ENCODE measurements around the gene PGS1.
A peak's percentile ranks its signal among the peaks of the same experiment; 100 is the strongest.

PGS1 gene

DNA sequence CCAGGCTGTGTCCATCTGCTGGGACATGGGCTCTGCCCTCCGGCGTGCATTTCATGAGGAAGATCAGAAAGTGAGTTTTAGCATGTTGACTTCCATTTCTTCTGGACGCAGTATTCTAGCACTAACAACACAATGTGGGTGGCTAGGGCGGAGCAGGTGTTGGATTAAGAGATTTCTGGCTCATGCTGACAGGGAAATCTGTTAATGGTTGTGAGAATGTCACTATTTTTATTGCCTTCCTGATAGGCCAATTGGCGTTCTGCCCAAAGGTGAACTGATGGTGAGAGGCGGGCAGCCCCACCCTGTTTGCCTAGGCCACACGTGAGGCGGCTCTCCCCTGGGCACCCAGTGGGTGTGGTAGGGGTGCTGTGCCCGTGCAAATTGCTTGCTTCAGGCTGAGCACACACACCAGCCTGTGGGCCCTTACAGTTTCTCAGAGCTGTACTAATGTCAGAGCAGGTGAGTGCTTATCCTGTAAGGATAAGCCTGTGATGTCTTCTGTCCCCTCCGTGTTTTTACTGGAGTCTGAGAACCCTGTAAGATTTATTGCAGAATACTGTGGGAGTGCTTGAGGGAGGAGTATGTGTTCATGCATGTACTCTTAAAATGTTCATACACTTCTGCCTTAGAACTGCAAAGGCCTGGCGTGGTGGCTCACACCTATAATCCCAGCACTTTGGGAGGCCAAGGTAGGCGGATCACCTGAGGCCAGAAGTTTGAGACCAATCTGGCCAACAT, 30.9 kb downstream of the PGS1 start:
- no peak for DNase-seq

DNA sequence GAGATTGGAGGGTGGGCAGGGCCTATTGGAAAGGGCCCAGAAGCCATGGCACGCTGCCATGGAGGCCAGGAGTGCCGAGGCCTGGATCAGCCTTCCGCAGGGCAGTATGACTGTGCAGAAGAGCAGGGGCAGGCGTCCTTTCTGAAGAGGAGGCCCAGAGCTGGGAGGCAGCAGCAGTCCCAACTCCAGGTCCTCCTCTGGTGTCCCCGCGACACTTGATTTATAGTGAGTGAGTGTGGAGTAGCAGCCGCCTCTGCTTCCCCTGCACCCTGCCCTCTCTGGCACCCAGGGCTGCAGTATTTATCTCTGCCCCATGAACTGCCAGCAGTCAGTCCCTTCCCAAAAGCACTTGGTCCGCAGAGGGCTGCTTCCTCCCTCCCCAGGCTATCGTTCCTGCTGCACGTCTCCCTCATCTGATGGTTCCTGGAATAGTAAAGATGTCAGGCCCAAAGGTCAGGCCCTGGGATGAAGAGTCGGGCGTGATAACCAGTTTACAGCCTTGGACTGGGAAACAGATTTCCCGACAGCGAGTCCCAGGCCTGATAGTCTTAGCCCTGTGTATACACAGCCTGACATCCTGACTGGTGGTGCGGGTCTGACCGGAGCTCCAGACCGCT, 32.9 kb downstream of the PGS1 start:
- no peak for DNase-seq

DNA sequence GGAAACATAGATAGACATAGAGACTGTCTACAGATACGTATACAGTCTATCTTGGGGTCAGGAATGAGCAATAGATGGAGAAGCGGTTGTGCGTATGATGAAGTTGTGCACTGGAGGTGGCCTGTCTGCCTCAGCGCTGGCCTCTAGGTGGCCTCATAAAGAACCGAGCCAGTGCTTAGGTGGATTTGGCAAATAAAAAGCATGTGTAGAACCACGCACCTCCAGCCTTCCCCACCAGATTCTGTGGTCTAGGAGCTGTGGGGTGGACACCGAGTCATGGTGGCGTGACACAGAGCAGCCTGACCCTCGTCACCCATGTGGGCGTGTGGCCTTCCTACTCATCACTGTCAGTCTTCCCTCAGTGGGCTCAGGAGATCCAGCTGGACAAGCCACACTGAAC, 34.0 kb downstream of the PGS1 start:
- peak; percentile 60 for DNase-seq

DNA sequence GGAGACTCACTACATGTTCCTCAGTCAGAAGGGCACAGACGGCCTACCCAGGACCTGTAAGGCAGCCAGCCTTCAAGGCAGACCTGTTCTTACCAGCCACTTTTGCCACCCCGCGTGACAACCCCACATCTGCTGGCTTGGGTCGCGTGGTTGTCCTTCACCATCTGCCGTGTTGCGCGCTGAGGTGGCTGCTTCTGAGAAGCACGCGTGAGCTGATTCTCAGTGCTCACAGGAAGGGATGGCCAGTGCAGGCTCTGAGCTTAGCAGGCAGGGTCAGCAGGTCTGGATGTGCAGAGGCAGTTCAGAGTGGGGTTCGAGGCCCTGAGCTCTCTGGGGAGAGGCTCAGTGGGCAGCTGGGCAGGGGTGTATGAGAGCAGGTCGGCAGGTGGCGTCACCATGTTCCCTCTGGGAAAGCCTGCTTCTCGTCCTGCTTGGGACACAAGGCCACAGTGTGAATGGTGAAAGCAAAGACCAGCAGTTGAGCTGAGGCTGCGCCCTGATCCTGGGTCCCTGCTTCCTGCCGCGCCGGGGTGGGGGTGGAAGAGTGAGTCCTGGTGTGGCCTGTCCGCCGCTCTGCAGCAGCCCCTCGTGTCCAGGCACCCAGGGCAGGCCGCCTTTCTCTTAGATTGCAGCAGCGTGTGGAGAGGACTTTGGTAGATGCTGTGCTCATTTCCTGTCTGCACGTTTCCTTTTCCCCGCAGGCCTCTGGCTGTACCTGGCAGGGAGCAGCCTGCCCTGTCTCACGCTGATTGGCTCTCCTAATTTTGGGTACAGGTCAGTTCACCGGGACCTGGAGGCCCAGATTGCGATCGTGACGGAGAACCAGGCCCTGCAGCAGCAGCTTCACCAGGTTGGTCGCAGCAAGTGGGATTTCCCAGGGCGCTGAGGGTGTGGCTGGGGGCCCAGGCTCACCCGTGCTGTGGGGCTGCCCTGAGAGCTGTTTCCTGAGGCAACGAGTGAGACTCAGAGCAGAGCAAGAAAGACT, 36.0 kb downstream of the PGS1 start:
- DNase-seq: peak; percentile 79

DNA sequence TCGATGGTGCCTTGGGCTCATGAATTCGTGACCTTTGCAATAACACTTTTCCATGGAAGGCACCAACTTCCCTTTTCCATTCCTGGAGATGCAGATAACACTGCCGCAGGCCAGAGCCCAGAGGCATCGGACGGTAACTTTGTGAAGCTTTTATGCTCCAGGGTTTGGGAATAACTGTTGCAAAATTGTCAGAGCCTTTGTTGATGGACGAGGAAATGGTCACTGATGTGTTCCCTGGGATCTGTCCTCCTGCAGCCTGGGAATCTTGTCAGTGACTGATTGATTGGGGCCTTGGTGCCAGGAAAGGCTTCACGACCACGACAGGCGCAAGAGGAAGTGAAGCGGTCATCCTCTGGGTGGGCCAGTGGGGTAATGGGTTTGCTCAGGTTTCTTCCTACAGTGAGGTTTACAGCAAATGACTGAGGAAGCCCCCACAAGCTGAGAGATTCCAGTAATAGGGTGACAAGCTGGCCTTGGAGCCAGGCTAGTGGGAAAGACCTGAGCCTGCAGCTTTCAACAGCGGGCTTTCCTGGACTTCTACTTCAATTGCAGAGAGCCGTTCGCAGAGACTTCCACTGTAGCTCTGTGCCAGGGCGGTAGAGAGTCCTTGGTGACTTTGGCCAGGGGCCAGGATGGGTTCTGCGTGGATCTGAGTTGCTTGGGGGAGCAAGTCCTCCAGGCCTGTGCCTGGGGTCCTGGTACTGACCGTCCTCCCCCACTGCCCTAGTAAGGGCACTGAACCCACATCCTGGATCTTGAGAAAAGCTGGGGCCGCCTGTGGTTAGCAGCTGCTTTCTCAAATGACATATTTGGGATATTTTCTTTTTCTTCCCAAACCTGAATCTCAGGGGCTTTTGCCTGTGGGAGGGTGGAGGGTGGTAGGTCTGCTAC, 37.6 kb downstream of the PGS1 start:
- DNase-seq: no peak

DNA sequence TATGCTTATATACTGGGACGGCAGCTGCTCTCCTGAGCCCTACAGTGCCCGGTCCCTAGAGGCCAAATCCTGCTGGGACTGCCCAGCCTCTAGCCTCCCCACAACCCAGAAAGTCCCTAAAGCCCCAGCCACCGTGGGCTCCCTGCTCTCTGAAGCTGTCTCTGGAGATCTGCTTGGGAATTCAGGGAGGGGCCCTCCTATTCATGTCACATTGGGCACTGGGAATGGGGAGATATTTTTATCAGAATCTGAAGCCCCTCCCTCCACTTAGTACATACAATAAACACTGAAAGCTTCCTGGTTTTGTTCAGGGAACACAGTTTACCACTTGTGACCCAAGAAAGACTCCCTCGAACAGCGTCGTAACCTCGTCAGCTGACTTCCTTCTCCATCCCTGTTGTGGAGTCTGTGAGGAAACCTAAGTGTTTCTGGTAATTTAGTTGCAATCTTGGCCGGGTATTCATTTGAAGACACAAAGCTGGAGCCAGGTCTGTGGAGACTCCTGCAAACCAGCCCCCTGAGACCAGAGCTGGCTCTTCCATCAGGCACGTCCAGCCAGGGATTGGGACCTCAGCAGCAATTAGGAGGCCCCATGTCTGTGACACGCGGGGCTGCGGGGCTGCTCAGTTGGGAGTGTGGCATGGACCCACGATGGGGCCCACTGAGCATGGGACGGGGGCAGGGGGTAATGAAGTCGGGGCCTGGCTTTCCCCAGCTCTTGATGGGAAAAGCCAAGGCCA, 38.5 kb downstream of the PGS1 start:
- no peak for DNase-seq

DNA sequence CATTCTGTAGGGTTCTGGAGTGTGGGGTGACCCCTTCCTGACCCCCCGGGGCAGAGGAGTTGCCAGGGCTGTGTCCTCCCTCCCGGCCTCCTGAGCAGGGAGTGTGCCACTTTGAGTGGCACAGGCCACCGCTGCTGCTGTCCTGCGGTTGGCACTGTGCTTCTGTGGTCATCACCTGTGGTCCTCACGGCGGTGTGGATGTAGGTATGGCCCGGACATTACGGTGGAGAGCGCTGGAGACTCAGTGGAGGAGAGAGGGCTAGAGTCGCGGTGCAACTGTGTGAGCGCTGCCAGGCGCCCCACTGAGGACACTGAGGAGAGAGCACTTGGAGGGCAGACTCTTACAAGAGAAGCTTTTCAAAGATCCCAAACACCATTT, 39.1 kb downstream of the PGS1 start:
- DNase-seq: no peak

DNA sequence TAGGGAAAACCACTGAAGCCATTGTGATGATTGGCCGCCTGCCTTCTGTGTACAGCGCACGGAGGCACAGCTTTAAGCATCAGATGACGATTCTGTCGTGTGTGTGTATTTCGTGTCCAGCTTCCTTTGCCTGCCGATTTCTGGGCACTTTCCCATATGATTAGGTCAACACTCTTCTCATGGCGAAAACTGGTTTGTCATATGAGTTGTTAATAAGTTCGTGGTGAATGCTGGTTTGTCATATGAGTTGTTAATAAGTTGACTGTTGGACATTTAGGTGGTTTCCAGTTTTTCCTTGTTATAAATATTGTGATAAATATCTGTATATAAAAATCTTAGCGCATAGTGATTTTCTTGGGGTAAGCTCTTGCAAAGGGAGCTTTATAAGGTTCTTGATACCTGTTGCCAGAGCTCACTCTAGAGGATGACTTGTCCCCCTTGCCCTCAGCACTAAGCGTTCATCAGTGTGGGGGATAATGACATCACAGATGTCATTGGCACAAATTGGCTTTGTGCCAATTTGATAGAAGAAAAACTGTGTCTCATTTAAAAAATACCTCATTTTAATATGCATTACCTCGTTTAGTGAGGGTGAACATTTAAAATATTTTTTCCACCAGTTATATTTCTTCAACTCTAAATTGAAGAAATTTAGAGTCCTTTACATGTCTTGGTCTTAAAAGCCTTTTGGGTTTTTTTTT, 40.0 kb downstream of the PGS1 start:
- no peak for DNase-seq

DNA sequence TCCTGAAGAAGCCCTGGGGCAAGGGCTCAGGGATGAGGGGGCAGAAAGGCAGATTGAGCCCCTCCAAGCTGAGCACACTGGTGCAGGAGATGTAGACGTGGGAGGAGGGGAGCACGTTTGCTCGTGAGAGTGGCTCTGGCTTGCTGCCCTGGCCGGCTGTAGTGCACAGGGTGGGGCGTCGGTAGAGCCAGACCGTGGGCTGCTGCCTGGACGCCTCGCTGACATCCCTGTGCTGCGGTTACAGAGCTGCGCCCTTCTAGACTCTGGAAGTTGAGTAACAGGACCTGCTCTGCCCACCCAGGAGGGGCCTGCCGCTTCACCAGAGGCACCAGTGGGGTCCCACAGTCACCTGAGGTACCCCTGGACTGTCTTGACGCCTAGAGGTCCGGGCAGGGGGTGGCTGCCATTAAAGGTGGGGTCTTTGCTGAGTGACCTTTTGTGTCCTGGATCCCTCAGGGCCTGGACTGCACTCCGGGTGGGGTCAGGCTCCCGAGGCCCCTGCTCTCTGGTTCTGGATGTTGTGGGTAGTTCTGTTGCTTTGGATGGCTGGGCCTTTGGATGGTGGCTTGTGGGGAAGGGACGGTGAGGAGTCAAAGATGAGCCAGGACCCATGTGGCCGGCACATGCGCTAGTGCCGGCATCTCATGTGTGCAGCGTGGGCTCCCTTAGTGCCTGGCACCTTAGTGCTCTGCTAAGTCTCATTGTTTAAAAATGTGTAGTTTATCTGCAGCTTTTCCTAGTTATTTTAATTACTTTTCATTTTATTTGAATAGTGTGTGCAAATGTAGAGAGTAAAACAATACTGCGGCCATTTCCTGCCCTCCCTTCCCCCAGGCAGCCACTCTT, 41.7 kb downstream of the PGS1 start:
- no peak for DNase-seq

DNA sequence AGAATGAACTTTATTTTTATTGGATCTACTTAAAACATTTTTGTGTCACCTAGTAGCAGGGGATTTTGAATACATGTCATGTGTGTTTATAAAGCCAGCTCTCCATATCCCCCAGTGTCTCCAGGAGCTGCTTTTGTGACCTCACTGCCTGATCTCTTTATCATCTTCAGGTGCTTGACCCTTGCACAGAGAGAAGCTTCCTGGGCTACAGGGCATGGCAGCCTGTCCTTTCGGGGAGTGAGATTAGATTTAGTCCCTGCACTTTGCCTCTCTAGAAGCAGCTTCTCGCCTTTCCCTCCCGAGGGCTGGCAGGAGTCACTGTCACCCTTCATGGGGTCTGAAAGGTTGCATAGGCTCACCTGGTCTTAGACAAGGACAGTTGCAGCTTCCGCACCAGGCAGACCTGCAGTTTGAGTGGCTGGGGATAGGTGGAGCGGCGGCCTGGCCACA, 42.7 kb downstream of the PGS1 start:
- no peak for DNase-seq

DNA sequence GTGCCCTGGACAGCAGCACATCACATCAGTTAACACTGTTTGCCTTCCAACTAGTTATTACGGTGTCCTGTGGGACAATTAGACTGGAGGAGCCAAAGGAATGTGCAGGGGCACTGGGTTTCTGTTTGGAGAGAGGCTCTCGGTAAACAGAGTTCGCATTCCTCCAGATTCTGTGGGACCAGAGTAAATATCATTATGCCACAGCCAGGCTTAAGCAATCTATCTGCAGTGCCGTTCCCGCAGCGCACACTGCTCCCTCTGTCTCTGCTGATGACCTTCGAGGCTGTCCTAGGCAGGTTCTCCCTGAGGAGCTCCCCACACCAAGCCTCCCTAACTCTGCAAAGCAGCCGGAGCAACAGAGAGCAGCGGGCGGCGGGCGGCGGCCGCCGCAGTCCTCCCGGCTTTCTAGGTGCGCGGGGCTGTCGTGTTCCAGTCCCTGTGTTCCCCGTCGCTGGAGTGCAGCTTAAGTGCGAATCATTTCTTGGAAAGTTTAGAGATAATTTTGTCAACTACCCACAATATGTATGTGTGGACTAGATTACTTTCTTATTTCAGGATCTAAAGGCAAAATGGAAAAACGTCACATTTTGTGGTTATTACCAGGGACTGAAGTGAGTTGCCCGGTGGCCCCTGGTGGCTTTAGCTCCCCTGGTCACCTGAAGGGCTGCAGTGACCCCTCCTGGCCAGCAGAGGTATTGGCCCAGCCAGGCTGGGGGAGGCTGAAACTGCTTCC, 43.3 kb downstream of the PGS1 start:
- peak; percentile 81 for DNase-seq

DNA sequence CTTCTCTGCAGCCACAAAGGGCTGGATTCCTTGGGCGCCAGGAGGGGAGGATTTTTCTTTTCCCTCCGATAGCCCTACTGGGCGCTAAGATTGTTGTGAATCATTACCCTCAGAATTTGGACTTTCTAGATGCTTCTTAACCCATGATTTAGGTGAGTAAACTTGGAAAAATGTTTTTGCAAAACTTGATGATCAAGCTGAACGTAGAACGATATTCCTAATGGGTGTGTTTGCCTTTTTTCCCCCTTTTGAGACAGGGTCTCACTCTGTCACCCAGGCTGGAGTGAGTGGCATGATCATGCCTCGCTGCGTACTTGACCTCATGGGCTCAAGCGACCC, 43.8 kb downstream of the PGS1 start:
- no peak for DNase-seq

DNA sequence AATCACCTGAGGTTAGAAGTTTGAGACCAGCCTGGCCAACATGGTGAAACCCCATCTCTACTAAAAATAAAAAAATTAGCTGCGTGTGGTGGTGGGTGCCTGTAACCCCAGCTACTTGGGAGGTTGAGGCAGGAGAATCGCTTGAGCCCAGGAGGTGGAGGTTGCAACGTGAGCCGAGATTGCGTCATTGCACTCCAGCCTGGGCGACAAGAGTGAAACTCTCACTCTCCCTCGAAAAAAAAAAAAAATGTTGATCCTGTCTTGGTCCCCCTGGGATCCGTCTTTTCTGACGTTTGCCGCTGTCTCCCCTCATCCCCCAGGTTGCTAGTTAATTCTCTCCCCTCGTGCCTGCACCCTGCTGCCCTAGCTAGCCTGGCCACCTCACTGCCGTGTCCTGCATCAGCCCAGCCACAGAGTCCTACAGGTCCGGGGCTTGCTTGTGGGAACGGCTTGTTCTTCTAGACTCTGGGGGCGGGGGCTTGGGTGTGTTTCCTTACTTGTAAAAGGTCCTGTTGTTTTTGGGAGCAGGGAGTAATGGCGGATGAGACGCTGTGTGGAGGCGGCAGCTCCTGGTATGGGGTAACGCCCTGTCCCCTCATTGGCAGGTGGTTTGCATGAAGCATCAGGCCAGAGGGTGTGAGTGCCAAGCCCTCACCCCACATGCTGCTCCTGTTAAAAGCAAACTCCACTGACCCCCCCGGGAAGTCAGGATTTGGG, 44.6 kb downstream of the PGS1 start:
- DNase-seq: no peak

DNA sequence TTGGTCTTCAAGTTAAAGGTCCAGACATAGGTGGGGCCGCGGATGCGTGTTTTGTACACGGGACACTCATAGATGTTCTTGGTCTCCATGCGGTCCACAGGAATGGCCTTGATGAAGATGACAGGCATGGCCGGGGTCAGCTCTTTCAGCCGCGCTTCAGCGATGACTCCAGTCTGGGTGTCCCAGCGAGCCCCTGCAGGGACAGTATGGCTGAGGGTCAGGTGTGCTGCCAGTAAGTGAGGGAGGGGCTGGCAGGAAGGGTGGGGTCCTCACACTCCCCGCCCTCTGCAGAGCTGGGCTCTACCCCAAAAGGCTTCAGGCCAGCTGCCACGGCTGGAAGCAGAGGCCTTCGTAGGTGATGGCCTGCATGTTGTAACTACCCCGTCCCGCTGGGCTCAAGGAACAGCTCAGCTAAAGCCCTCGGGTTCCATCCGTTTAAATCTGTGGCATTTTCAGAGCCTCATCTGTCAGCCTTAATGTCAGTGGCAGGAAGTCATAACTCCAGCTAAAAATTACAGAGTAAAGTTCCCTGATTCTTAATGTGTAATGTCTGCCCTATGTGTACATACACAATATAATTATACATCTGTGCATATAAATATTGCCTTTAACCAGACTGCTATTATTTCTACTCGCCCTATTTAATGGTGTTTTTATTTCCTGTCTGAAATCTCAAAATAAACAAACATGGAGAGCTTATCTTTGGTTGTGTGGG, 45.7 kb downstream of the PGS1 start:
- no peak for DNase-seq

DNA sequence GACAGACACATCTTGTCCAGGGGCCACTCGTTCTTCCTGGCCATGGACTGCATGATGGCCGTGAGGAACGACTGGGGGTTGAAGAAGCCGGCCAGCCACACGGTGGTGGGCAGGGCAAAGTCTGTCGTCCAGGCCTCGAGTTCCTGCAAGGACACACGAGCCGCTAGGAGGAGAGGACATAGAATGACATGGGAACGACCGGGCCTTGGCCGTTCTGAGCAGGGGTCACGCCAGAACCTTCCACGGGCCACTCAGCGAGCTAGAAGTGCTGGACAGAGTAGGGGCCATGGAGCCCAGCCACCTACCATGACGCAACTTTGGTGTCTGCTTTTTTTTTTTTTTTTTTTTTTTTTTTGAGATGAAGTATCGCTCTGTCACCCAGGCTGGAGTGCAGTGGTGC, 47.0 kb downstream of the PGS1 start:
- DNase-seq: no peak

DNA sequence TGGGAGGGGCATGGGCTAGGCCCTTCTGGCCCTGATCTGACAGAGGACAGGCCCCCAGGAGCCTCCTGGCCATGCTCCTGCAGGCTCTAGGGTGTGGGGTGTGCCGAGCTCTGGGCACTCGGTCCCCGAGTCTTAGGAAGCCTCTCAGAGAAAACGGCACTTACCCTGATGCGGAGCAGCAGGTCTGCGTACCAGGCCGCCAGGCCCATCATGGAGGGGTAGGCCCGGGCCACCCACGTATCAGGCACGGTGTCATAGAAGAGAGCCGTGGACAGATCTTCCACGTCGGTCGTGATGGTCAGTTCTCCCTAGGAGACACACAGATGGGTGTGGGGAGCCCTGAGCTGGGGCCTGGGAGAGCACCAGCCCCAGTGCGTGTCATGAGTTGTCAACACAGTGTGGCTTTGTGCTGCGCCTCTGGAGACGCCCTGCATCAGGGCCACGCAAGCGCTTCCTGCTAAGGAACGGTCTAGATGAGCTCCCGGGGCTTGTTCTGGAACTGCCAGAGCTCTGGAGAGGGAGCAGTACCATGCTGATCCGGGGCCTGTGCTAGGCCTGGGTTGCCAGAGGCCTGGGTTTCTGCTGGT, 47.9 kb downstream of the PGS1 start:
- DNase-seq: no peak

DNA sequence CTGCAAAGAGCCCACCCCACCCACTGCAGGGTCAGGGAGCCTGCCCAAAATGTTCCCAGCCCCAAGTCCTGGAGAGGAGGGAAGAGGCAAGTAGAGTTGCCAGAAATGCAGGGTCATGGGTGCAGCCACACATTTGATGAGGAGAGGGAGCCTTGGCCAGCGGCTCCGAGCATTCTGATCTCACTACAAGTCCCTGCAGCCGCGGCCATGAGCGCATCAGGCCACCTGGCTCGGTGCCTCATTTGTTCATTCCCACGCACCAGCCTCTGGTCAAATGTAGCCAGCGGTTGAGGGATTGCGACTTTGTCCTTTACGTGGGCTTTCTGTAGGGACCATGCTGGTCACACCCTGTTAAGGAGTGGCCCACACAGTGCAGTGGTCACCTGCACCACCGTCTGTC, 48.7 kb downstream of the PGS1 start:
- no peak for DNase-seq

DNA sequence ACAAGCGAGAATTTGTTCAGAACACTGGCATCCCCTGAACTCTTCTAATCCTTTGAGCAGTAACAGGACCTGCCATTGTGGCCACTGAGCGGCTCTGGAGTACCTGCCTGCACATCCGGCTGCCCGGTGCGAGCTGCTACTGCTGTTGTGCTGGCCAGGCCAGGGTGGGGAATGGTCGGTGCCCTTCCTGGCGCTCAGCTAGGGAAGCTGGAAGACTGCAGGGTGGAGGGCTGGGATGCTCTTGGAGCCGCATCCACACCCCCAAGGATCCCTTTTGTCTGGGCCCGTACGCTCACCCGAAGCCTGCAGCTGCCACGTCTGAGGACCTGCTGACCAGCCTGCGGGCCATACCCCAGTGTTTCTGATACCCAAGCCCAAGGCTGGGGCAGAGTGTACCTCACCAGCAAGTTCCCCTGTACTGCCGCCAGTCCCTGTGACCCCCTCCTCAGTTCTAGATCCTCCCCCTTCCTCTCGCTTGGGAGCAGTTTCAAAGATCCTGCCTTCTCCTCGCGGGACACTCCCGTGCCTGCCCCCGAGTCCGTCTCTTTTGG, 49.7 kb downstream of the PGS1 start:
- DNase-seq: no peak

Measured in activated CD4-positive, alpha-beta T cell treated with anti-CD3 and anti-CD28 coated beads, Interleukin-2, Interleukin-6, amounts not matched to agents 100 ng/mL and 50 ng/mL, durations not matched to agents 16 hours and 8 hours (primary cell).